ENCODE results near the gene CCDC144A. TPM values are rescaled to one million over a fixed set of nuclear protein-coding genes. Genes with fewer than 3 reads are reported as not detected.
A peak's percentile ranks its signal among the peaks of the same experiment; 100 is the strongest.
"Not testable (repeated sequence)": the region's sequence is repeated elsewhere in the genome, so short reads cannot be mapped to it uniquely, and the experiment has no call there.

The CCDC144A gene
- total RNA-seq, 1 donor from 2014 or later, result 0.05 TPM

- Mint-ChIP-seq H3K4me3 (ENCODE audit: unreplicated experiment) (no peak overlapping the region), H3K27ac (ENCODE audit: unreplicated experiment) (no peak overlapping the region), H3K36me3 (ENCODE audit: unreplicated experiment) (no peaks in the 10 kb centered on the region), H3K9me3 (ENCODE audit: unreplicated experiment) (no peaks in the 10 kb centered on the region), H3K27me3 (ENCODE audit: unreplicated experiment) (peaks cover 6% of the 10 kb centered on the region), H3K4me1 (ENCODE audit: unreplicated experiment) (no peaks in the 10 kb centered on the region)
- TF ChIP-seq, protein P1, sequence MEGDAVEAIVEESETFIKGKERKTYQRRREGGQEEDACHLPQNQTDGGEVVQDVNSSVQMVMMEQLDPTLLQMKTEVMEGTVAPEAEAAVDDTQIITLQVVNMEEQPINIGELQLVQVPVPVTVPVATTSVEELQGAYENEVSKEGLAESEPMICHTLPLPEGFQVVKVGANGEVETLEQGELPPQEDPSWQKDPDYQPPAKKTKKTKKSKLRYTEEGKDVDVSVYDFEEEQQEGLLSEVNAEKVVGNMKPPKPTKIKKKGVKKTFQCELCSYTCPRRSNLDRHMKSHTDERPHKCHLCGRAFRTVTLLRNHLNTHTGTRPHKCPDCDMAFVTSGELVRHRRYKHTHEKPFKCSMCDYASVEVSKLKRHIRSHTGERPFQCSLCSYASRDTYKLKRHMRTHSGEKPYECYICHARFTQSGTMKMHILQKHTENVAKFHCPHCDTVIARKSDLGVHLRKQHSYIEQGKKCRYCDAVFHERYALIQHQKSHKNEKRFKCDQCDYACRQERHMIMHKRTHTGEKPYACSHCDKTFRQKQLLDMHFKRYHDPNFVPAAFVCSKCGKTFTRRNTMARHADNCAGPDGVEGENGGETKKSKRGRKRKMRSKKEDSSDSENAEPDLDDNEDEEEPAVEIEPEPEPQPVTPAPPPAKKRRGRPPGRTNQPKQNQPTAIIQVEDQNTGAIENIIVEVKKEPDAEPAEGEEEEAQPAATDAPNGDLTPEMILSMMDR (IDR thresholded peaks at IDR 0.05), result no peak
- peak; percentile 65 for DNase-seq (ENCODE audit: extremely low spot score, unreplicated experiment)
Measured at GRCh38 chr17:16820161-16820877, 130.3 kb downstream of the CCDC144A start.

GRCh38 chr17:16820979-16821543, 131.0 kb downstream of the CCDC144A start:
- no peak overlapping the region for H3K27ac Mint-ChIP-seq (ENCODE audit: unreplicated experiment)
- no peak overlapping the region for H3K4me3 Mint-ChIP-seq (ENCODE audit: unreplicated experiment)
- TF ChIP-seq, protein P1 (IDR thresholded peaks at IDR 0.05), result no peak
- peak; percentile 78 for DNase-seq (ENCODE audit: extremely low spot score, unreplicated experiment)
- H3K27me3 Mint-ChIP-seq (ENCODE audit: unreplicated experiment), result peaks cover 6% of the 10 kb centered on the region
- no peaks in the 10 kb centered on the region for H3K9me3 Mint-ChIP-seq (ENCODE audit: unreplicated experiment)
- H3K4me1 Mint-ChIP-seq (ENCODE audit: unreplicated experiment), result no peaks in the 10 kb centered on the region
- H3K36me3 Mint-ChIP-seq (ENCODE audit: unreplicated experiment), result no peaks in the 10 kb centered on the region

DNA sequence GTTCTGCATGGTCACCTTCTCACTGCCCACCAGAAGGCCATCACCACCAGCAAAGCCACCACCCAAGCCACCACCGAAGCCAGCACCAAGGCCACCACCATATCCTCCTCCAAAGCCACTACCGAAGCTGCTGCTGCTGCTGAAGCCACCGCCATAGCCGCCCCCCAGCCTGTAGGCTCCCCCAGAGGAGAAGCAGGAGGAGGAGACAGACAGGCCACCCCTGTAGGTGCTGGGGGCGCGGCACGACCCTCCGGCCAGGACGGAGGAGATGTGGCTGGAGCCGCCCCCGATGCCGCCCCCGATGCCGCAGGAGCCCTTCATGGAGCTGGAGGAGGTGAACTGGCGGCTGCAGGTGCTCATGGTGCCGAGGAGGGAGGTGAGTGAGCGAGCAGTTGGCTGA, 132.1 kb downstream of the CCDC144A start:
- not testable (repeated sequence) for H3K4me1 Mint-ChIP-seq (ENCODE audit: unreplicated experiment); H3K27ac Mint-ChIP-seq (ENCODE audit: unreplicated experiment); H3K27me3 Mint-ChIP-seq (ENCODE audit: unreplicated experiment); H3K4me3 Mint-ChIP-seq (ENCODE audit: unreplicated experiment); H3K36me3 Mint-ChIP-seq (ENCODE audit: unreplicated experiment); H3K9me3 Mint-ChIP-seq (ENCODE audit: unreplicated experiment)
- DNase-seq (ENCODE audit: extremely low spot score, unreplicated experiment), result peak; percentile 83

DNA sequence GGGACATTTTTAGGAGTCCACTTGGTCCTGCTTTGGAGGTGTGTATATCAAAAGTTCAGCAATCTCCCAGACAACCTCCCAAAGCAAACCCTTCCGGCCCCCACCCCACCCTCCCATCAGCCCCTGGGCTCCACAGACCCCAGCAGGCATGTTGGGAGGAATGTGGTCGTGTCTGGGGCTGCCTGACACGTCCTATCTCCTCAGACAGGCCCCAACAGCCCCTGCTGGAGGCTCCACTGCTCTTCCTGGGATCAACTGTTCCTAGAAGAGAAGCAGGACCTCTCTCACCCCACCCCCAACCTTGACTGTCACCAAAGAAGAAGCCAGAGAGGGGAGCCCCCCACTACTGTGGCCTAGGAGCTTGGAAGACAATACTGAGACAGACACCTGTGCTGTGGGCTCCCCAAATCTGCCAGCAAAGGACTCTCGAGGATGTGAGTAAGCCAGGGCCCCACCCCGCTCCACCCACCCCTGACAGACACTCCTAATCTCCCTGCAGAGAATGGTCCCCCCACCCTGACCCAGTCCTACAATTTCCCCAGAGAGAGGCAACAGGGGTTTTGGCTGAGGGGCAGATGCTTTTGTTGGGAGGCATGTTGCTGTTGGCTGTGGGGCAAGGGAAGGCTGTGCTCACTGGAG, 133.8 kb downstream of the CCDC144A start:
- not testable (repeated sequence) for H3K4me1 Mint-ChIP-seq (ENCODE audit: unreplicated experiment); H3K4me3 Mint-ChIP-seq (ENCODE audit: unreplicated experiment); H3K36me3 Mint-ChIP-seq (ENCODE audit: unreplicated experiment); H3K27me3 Mint-ChIP-seq (ENCODE audit: unreplicated experiment); H3K27ac Mint-ChIP-seq (ENCODE audit: unreplicated experiment); H3K9me3 Mint-ChIP-seq (ENCODE audit: unreplicated experiment)
- peak; percentile 15 for DNase-seq (ENCODE audit: extremely low spot score, unreplicated experiment)

Other genes starting within 250 kb of the CCDC144A start
- gene LRRC75A, start 198.0 kb upstream of the CCDC144A start, total RNA-seq, result 1.8 and 2.0 TPM in 2 replicates
- 10.9 and 11.8 TPM in 2 replicates for gene ZNF287, start 121.0 kb upstream of the CCDC144A start, total RNA-seq
- gene ZNF624, start 36.4 kb upstream of the CCDC144A start, total RNA-seq, result 8.1 and 11.7 TPM in 2 replicates

All from osteocyte (in vitro differentiated cells).